Measurements from ENCODE around the gene CD79A. TPM values are rescaled to one million over a fixed set of nuclear protein-coding genes. Genes with fewer than 3 reads are reported as not detected.

CD79A gene
- total and polyA plus RNA-seq, 2 donors (not counting 1 experiment from before 2014, with no cell fraction given), result 0.07 to 0.17 TPM

- Histone ChIP-seq H3K4me3 (replicated peaks in 1 of 4; ENCODE audit: control extremely low read depth in 1 of 4, insufficient read depth in 1 of 4, low read depth in 3 of 4, low read length in 4 of 4) (no peak overlapping the region), H3K27me3 (ENCODE audit: control insufficient read depth, insufficient read depth, low read length) (peaks cover 4% of the 10 kb centered on the region), H3K4me1 (ENCODE audit: control insufficient read depth, extremely low read depth, insufficient read depth, low read length) (no peaks in the 10 kb centered on the region), H3K9me3 (ENCODE audit: control insufficient read depth, insufficient read depth, low read depth, low read length) (no peaks in the 10 kb centered on the region), H2AFZ (ENCODE audit: low read length) (no peak overlapping the region), H3K36me3 (ENCODE audit: control insufficient read depth, insufficient read depth, low read length) (no peaks in the 10 kb centered on the region), H3K27ac (ENCODE audit: insufficient read depth, low read length) (no peak overlapping the region), H3K4me2 (ENCODE audit: extremely low read depth, insufficient read depth, low read length) (no peak overlapping the region), H4K20me1 (ENCODE audit: control insufficient read depth, extremely low read depth, insufficient read depth, low read length) (no peaks in the 10 kb centered on the region), H3K9ac (ENCODE audit: insufficient read depth, low read length) (no peak overlapping the region), H3K79me2 (ENCODE audit: control insufficient read depth, insufficient read depth, low read length) (no peaks in the 10 kb centered on the region)
- TF ChIP-seq EZH2 (IDR thresholded peaks at IDR 0.05; ENCODE audit: low read length, missing control alignments) (no peak), CTCF (conservative IDR thresholded peaks at IDR 0.05 in 1 of 2, IDR thresholded peaks at IDR 0.05 in 1 of 2; ENCODE audit: low read depth in 1 of 2, low read length in 2 of 2) (no peak)
- no peak for DNase-seq (ENCODE audit: low read depth in 2 of 2)
These were observed 1.1 kb downstream of the CD79A start for GRCh38 chr19:41877916-41878905.

- Histone ChIP-seq H3K9ac (ENCODE audit: insufficient read depth, low read length) (no peak overlapping the region), H3K36me3 (ENCODE audit: control insufficient read depth, insufficient read depth, low read length) (no peaks in the 10 kb centered on the region), H4K20me1 (ENCODE audit: control insufficient read depth, extremely low read depth, insufficient read depth, low read length) (no peaks in the 10 kb centered on the region), H3K4me1 (ENCODE audit: control insufficient read depth, extremely low read depth, insufficient read depth, low read length) (no peaks in the 10 kb centered on the region), H3K27ac (ENCODE audit: insufficient read depth, low read length) (no peak overlapping the region), H3K79me2 (ENCODE audit: control insufficient read depth, insufficient read depth, low read length) (no peaks in the 10 kb centered on the region), H3K4me2 (ENCODE audit: extremely low read depth, insufficient read depth, low read length) (no peak overlapping the region), H2AFZ (ENCODE audit: low read length) (no peak overlapping the region), H3K27me3 (ENCODE audit: control insufficient read depth, insufficient read depth, low read length) (peaks cover 4% of the 10 kb centered on the region), H3K9me3 (ENCODE audit: control insufficient read depth, insufficient read depth, low read depth, low read length) (no peaks in the 10 kb centered on the region), H3K4me3 (replicated peaks in 1 of 4; ENCODE audit: control extremely low read depth in 1 of 4, insufficient read depth in 1 of 4, low read depth in 3 of 4, low read length in 4 of 4) (no peak overlapping the region)
- DNase-seq (ENCODE audit: low read depth in 2 of 2), result no peak
- TF ChIP-seq EZH2 (IDR thresholded peaks at IDR 0.05; ENCODE audit: low read length, missing control alignments) (no peak), CTCF (conservative IDR thresholded peaks at IDR 0.05 in 1 of 2, IDR thresholded peaks at IDR 0.05 in 1 of 2; ENCODE audit: low read depth in 1 of 2, low read length in 2 of 2) (no peak)
These were observed 2.0 kb downstream of the CD79A start for GRCh38 chr19:41879080-41879479.

- no peak overlapping the region for H3K4me2 ChIP-seq (ENCODE audit: extremely low read depth, insufficient read depth, low read length)
- TF ChIP-seq EZH2 (IDR thresholded peaks at IDR 0.05; ENCODE audit: low read length, missing control alignments), result no peak
- no peak for TF ChIP-seq CTCF (conservative IDR thresholded peaks at IDR 0.05 in 1 of 2, IDR thresholded peaks at IDR 0.05 in 1 of 2; ENCODE audit: low read depth in 1 of 2, low read length in 2 of 2)
- DNase-seq (ENCODE audit: low read depth in 2 of 2), result no peak
- H3K9me3 ChIP-seq (ENCODE audit: control insufficient read depth, insufficient read depth, low read depth, low read length), result no peaks in the 10 kb centered on the region
- H3K27ac ChIP-seq (ENCODE audit: insufficient read depth, low read length), result no peak overlapping the region
- peaks cover 6% of the 10 kb centered on the region for H3K79me2 ChIP-seq (ENCODE audit: control insufficient read depth, insufficient read depth, low read length)
- H3K36me3 ChIP-seq (ENCODE audit: control insufficient read depth, insufficient read depth, low read length), result no peaks in the 10 kb centered on the region
- H4K20me1 ChIP-seq (ENCODE audit: control insufficient read depth, extremely low read depth, insufficient read depth, low read length), result no peaks in the 10 kb centered on the region
- H3K4me3 ChIP-seq (replicated peaks in 1 of 4; ENCODE audit: control extremely low read depth in 1 of 4, insufficient read depth in 1 of 4, low read depth in 3 of 4, low read length in 4 of 4), result no peak overlapping the region
- peaks cover 4% of the 10 kb centered on the region for H3K27me3 ChIP-seq (ENCODE audit: control insufficient read depth, insufficient read depth, low read length)
- H3K9ac ChIP-seq (ENCODE audit: insufficient read depth, low read length), result no peak overlapping the region
- H3K4me1 ChIP-seq (ENCODE audit: control insufficient read depth, extremely low read depth, insufficient read depth, low read length), result peaks cover 1% of the 10 kb centered on the region
- H2AFZ ChIP-seq (ENCODE audit: low read length), result no peak overlapping the region
These were observed 2.7 kb downstream of the CD79A start for GRCh38 chr19:41879670-41880328.
